AG09319 (cell line): Measurements from ENCODE around the gene SLC26A4.

Source experiments
- DNase-seq: peaks from one replicate; pipeline ENCODE4 v3.0.0-alpha.2; 2010; ENCODE audit warnings: low read depth; ENCODE audit errors: extremely low read depth
- CTCF ChIP-seq: IDR thresholded peaks from 2 replicates; pipeline ENCODE4 v1.5.1; 2011; ENCODE audit warnings: low read depth, mild to moderate bottlenecking, inconsistent platforms, low read length, moderate library complexity

Gene SLC26A4

DNA sequence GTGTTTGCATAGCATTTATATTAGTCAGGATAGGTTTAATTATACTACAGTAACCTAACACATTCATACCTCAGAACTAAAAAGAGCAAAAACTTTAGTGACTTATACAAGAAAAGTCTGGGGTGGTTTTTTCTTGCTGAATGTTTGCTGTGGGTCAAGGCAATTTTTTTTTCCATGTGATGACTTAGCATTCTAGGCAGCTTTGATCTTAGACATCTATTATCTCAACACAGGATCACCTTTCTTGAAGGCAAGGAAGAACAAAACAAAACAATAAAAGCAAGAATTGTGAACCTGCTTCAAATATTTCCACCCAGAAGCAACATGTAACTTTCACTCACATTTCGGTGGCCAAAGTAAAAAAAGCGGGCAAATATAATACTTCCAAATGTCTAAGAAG, 62.6 kb downstream of the SLC26A4 start:
- no peak for TF ChIP-seq CTCF
- no peak for DNase-seq

DNA sequence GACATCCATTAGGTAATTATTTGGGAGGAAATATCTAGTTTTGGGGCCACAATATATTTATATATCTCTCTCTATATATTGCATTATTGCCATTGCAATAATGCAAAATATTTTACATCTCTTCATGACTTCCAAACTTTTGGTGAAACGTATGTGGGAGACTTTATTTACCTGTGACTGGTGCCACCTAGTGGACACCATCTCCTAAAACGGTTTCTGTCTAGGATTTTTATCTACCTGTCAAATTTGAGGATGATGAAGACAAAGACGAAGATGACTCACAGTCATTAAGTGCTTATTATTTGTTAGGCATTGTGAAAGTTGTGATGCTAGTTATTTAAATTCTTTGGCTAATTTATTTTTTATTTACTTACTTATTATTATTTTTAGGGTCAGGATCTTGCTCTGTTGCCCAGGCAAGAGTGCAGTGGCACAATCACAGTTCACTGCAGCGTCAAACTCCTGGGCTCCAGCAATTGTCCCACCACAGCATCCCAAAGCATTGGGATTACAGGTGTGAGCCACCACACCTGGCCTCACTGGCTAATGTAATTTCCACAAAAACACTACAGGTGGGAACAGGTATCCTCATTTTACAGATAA, 64.6 kb downstream of the SLC26A4 start:
- DNase-seq: peak; percentile 37
- TF ChIP-seq CTCF: peak; percentile 54

GRCh38 chr7:107726356-107727130, 65.9 kb downstream of the SLC26A4 start:
- no peak for TF ChIP-seq CTCF
- DNase-seq: no peak

DNA sequence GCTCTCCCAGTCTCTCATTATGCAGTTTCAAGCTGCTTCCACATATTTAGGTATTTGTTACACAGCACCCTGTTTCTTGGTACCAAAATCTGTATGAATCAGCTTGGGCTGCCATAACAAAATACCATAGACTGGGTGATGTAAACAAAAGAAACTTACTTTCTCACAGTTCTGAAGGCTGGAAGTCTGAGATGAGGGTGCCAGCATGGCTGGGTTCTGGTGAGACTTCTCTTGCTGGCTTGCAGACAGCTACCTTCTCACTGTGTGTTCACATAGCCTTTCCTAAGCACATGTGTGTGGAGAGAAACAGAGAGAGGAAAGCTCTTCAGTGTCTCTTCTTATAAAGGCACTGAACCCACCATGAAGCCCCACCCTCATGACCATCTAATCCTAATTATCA, 67.6 kb downstream of the SLC26A4 start:
- no peak for TF ChIP-seq CTCF

DNA sequence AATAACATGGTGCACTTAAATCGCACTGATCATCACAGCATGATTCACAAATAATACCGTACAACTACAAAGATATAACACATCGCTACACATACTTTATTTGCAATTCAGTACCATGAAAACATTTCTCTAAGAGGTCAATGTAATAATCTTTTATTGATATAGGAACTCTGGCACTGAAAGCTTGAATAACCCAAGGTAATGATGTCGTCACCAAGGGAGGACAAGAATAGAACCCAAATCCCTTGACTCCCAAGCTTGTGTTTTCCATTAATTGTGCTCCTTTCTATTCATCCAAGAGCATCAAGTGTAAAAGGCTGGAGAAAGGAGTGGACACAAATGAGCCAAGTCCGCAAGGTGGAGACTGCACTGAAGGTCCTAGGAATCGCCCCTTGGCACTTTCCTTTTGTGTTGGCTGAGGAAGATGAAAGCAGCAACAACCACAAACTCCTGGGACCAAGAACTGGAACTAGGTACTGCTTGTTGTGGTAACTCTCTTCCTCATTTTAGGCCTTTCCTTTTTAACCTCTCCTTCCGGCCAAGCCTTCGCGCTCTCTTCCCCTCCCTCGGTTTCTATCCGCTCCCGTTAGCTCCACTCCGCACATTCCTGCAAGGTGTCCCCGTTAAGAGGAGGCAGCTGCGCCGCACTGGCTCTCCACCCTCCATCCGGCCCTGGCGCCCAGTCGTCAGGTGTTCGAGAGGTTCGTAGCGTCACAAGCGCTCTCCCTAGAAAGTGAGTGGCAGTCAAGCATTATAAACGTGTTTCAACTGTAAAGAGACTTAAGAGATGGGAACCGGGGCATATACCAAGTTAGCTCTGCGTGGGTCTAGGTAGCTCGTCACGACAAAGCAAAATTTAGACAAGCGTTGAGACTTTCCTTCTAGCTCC, 82.3 kb downstream of the SLC26A4 start:
- DNase-seq: no peak
- no peak for TF ChIP-seq CTCF

More for the DNA sequence above, 67.6 kb downstream of the SLC26A4 start:
- no peak for DNase-seq

- DNase-seq: peak; percentile 91
- peak; percentile 78 for TF ChIP-seq CTCF
Measured at GRCh38 chr7:107743567-107744344, 83.1 kb downstream of the SLC26A4 start, which contains the start of gene CBLL1. Gene CBLL1, plus strand, starts transcription at chr7:107744142. Its CDS starts 22 bp downstream, at chr7:107744164.
